Bronchial epithelial cell (primary cell): ENCODE data around the gene HSPBAP1. TPM values are rescaled to one million over a fixed set of nuclear protein-coding genes. Genes with fewer than 3 reads are reported as not detected.

Experiments used
- DNase-seq: peaks from one replicate; pipeline ENCODE4 v3.0.0-alpha.2; 2010; ENCODE audit warnings: low read depth
- FAIRE-seq: peaks from 2 replicates; lab custom pipeline; 2011; peaks lifted over from hg19 to GRCh38; lab: Jason Lieb, UNC
- H3K27me3 ChIP-seq: 2 replicates; pipeline ENCODE4 v1.5.1; 2011; ENCODE audit warnings: low read length; ENCODE audit not compliant: control insufficient read depth, insufficient read depth
- H3K36me3 ChIP-seq: 2 replicates; pipeline ENCODE4 v1.5.1; 2011; ENCODE audit warnings: low read length; ENCODE audit not compliant: control insufficient read depth, insufficient read depth
- H3K4me3 ChIP-seq: 2 replicates; pipeline ENCODE4 v1.5.1; 2011; ENCODE audit warnings: mild to moderate bottlenecking, low read depth, low read length, control low read depth
- CTCF ChIP-seq: IDR thresholded peaks from 2 replicates; pipeline ENCODE4 v1.5.1; 2011; ENCODE audit warnings: mild to moderate bottlenecking, moderate library complexity, low read length, control low read depth, inconsistent platforms; ENCODE audit not compliant: insufficient read depth, severe bottlenecking
- total RNA-seq: library from RNA; depleted of rRNA; stranded (reverse); fragments of >200 nt; gene quantifications from 2 replicates; pipeline ENCODE4 v1.2.1, GENCODE V29; 2014

HSPBAP1 gene
- total RNA-seq, 1 donor from 2014 or later = 11.3 TPM

- H3K36me3 ChIP-seq = no peaks in the 10 kb centered on the region
- no peak for TF ChIP-seq CTCF
- H3K27me3 ChIP-seq = no peaks in the 10 kb centered on the region
- no peak for FAIRE-seq
- peak; percentile 62 for DNase-seq
- peak within 1 kb of the TSS; percentile 74 for H3K4me3 ChIP-seq
These were observed 1.4 kb upstream of the HSPBAP1 start, which contains the start of gene SLC49A4 for GRCh38 chr3:122794779-122795673. Gene SLC49A4 (plus strand): TSS chr3:122795069. CDS start chr3:122795193, 124 bp downstream.

DNA sequence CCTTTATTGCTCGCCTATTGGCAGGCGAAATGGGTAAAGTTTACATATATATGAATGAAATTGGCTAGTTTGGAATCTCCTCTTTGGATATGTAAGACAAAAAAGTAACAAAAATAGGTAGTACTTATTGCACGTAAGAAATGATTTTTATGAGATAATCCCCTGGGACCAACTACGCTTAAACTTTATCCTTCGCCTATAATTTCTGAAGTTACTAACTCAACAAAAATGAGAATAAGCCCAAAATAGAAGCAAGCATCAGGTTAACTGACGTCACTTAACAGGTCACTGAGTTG is 800 bp upstream of the HSPBAP1 start:
- H3K36me3 ChIP-seq = no peaks in the 10 kb centered on the region
- FAIRE-seq (no peak), DNase-seq (no peak)
- peak overlapping the region; percentile 74 for H3K4me3 ChIP-seq
- no peaks in the 10 kb centered on the region for H3K27me3 ChIP-seq
- TF ChIP-seq CTCF = no peak

GRCh38 chr3:122789585-122790273 is 3.9 kb downstream of the HSPBAP1 start:
- Histone ChIP-seq H3K4me3 (no peak overlapping the region), H3K36me3 (no peaks in the 10 kb centered on the region), H3K27me3 (no peaks in the 10 kb centered on the region)
- no peak for FAIRE-seq
- peak; percentile 75 for DNase-seq
- TF ChIP-seq CTCF = no peak

GRCh38 chr3:122787872-122788271 is 5.8 kb downstream of the HSPBAP1 start:
- no peaks in the 10 kb centered on the region for H3K27me3 ChIP-seq
- no peaks in the 10 kb centered on the region for H3K36me3 ChIP-seq
- no peak overlapping the region for H3K4me3 ChIP-seq
- DNase-seq (no peak), FAIRE-seq (no peak)
- TF ChIP-seq CTCF = no peak

GRCh38 chr3:122786066-122786465 is 7.6 kb downstream of the HSPBAP1 start:
- TF ChIP-seq CTCF = no peak
- DNase-seq (peak; percentile 63), FAIRE-seq (no peak)
- H3K27me3 ChIP-seq = no peaks in the 10 kb centered on the region
- no peak overlapping the region for H3K4me3 ChIP-seq
- no peaks in the 10 kb centered on the region for H3K36me3 ChIP-seq
